Measurements from ENCODE around the gene KIF19.

KIF19 gene

GRCh38 chr17:74343526-74344284 is 17.7 kb downstream of the KIF19 start:
- no peaks in the 10 kb centered on the region for H3K4me1 ChIP-seq (ENCODE audit: control insufficient read depth, insufficient read depth, low read length)
- H3K9ac ChIP-seq (ENCODE audit: low read depth, low read length), result no peak overlapping the region
- H3K4me2 ChIP-seq (ENCODE audit: low read length), result no peak overlapping the region
- peaks cover 1% of the 10 kb centered on the region for H3K27me3 ChIP-seq (ENCODE audit: control insufficient read depth, insufficient read depth, low read length)
- no peaks in the 10 kb centered on the region for H3K9me3 ChIP-seq (replicated peaks; ENCODE audit: low read length)
- no peaks in the 10 kb centered on the region for H3K36me3 ChIP-seq (ENCODE audit: insufficient read depth, low read length)
- no peak overlapping the region for H3K4me3 ChIP-seq (ENCODE audit: low read length)

GRCh38 chr17:74344658-74345057 is 18.6 kb downstream of the KIF19 start:
- Histone ChIP-seq H3K36me3 (ENCODE audit: insufficient read depth, low read length) (no peaks in the 10 kb centered on the region), H3K9me3 (replicated peaks; ENCODE audit: low read length) (no peaks in the 10 kb centered on the region), H3K4me2 (ENCODE audit: low read length) (no peak overlapping the region), H3K9ac (ENCODE audit: low read depth, low read length) (no peak overlapping the region), H3K27me3 (ENCODE audit: control insufficient read depth, insufficient read depth, low read length) (peaks cover 2% of the 10 kb centered on the region), H3K4me3 (ENCODE audit: low read length) (no peak overlapping the region), H3K4me1 (ENCODE audit: control insufficient read depth, insufficient read depth, low read length) (no peaks in the 10 kb centered on the region)

GRCh38 chr17:74345433-74346241 is 19.6 kb downstream of the KIF19 start:
- peaks cover 2% of the 10 kb centered on the region for H3K27me3 ChIP-seq (ENCODE audit: control insufficient read depth, insufficient read depth, low read length)
- H3K9ac ChIP-seq (ENCODE audit: low read depth, low read length), result no peak overlapping the region
- H3K4me3 ChIP-seq (ENCODE audit: low read length), result no peak overlapping the region
- H3K36me3 ChIP-seq (ENCODE audit: insufficient read depth, low read length), result no peaks in the 10 kb centered on the region
- no peaks in the 10 kb centered on the region for H3K4me1 ChIP-seq (ENCODE audit: control insufficient read depth, insufficient read depth, low read length)
- H3K9me3 ChIP-seq (replicated peaks; ENCODE audit: low read length), result no peaks in the 10 kb centered on the region
- no peak overlapping the region for H3K4me2 ChIP-seq (ENCODE audit: low read length)

- Histone ChIP-seq H3K36me3 (ENCODE audit: insufficient read depth, low read length) (no peaks in the 10 kb centered on the region), H3K4me1 (ENCODE audit: control insufficient read depth, insufficient read depth, low read length) (no peaks in the 10 kb centered on the region), H3K4me2 (ENCODE audit: low read length) (no peak overlapping the region), H3K9me3 (replicated peaks; ENCODE audit: low read length) (no peaks in the 10 kb centered on the region), H3K27me3 (ENCODE audit: control insufficient read depth, insufficient read depth, low read length) (peaks cover 2% of the 10 kb centered on the region), H3K9ac (ENCODE audit: low read depth, low read length) (no peak overlapping the region), H3K4me3 (ENCODE audit: low read length) (no peak overlapping the region)
These were observed 21.6 kb downstream of the KIF19 start for GRCh38 chr17:74347646-74348045.

- H3K4me3 ChIP-seq (ENCODE audit: low read length), result no peak overlapping the region
- no peaks in the 10 kb centered on the region for H3K9me3 ChIP-seq (replicated peaks; ENCODE audit: low read length)
- H3K27me3 ChIP-seq (ENCODE audit: control insufficient read depth, insufficient read depth, low read length), result peaks cover 2% of the 10 kb centered on the region
- no peak overlapping the region for H3K4me2 ChIP-seq (ENCODE audit: low read length)
- no peaks in the 10 kb centered on the region for H3K4me1 ChIP-seq (ENCODE audit: control insufficient read depth, insufficient read depth, low read length)
- H3K36me3 ChIP-seq (ENCODE audit: insufficient read depth, low read length), result no peaks in the 10 kb centered on the region
- H3K9ac ChIP-seq (ENCODE audit: low read depth, low read length), result no peak overlapping the region
These were observed 23.1 kb downstream of the KIF19 start for GRCh38 chr17:74349120-74349519.

GRCh38 chr17:74350486-74350885 is 24.5 kb downstream of the KIF19 start:
- H3K4me3 ChIP-seq (ENCODE audit: low read length), result no peak overlapping the region
- H3K36me3 ChIP-seq (ENCODE audit: insufficient read depth, low read length), result no peaks in the 10 kb centered on the region
- no peaks in the 10 kb centered on the region for H3K4me1 ChIP-seq (ENCODE audit: control insufficient read depth, insufficient read depth, low read length)
- H3K9ac ChIP-seq (ENCODE audit: low read depth, low read length), result no peak overlapping the region
- H3K9me3 ChIP-seq (replicated peaks; ENCODE audit: low read length), result no peaks in the 10 kb centered on the region
- H3K27me3 ChIP-seq (ENCODE audit: control insufficient read depth, insufficient read depth, low read length), result peaks cover 2% of the 10 kb centered on the region
- no peak overlapping the region for H3K4me2 ChIP-seq (ENCODE audit: low read length)

- Histone ChIP-seq H3K4me2 (ENCODE audit: low read length) (no peak overlapping the region), H3K4me3 (ENCODE audit: low read length) (no peak overlapping the region), H3K4me1 (ENCODE audit: control insufficient read depth, insufficient read depth, low read length) (no peaks in the 10 kb centered on the region), H3K9me3 (replicated peaks; ENCODE audit: low read length) (no peaks in the 10 kb centered on the region), H3K36me3 (ENCODE audit: insufficient read depth, low read length) (no peaks in the 10 kb centered on the region), H3K27me3 (ENCODE audit: control insufficient read depth, insufficient read depth, low read length) (peaks cover 11% of the 10 kb centered on the region), H3K9ac (ENCODE audit: low read depth, low read length) (no peak overlapping the region)
These were observed 25.7 kb downstream of the KIF19 start for GRCh38 chr17:74351552-74352210.

- H3K4me1 ChIP-seq (ENCODE audit: control insufficient read depth, insufficient read depth, low read length), result no peaks in the 10 kb centered on the region
- no peak overlapping the region for H3K4me3 ChIP-seq (ENCODE audit: low read length)
- H3K4me2 ChIP-seq (ENCODE audit: low read length), result no peak overlapping the region
- H3K36me3 ChIP-seq (ENCODE audit: insufficient read depth, low read length), result no peaks in the 10 kb centered on the region
- H3K9me3 ChIP-seq (replicated peaks; ENCODE audit: low read length), result no peaks in the 10 kb centered on the region
- peaks cover 21% of the 10 kb centered on the region for H3K27me3 ChIP-seq (ENCODE audit: control insufficient read depth, insufficient read depth, low read length)
- H3K9ac ChIP-seq (ENCODE audit: low read depth, low read length), result no peak overlapping the region
These were observed 27.5 kb downstream of the KIF19 start for GRCh38 chr17:74353446-74354060.

- Histone ChIP-seq H3K9me3 (replicated peaks; ENCODE audit: low read length) (no peaks in the 10 kb centered on the region), H3K27me3 (ENCODE audit: control insufficient read depth, insufficient read depth, low read length) (peaks cover 19% of the 10 kb centered on the region), H3K4me1 (ENCODE audit: control insufficient read depth, insufficient read depth, low read length) (no peaks in the 10 kb centered on the region), H3K9ac (ENCODE audit: low read depth, low read length) (no peak overlapping the region), H3K4me3 (ENCODE audit: low read length) (no peak overlapping the region), H3K36me3 (ENCODE audit: insufficient read depth, low read length) (no peaks in the 10 kb centered on the region), H3K4me2 (ENCODE audit: low read length) (no peak overlapping the region)
These were observed 28.1 kb downstream of the KIF19 start for GRCh38 chr17:74354123-74354522.

GRCh38 chr17:74354561-74354960 is 28.5 kb downstream of the KIF19 start:
- H3K36me3 ChIP-seq (ENCODE audit: insufficient read depth, low read length), result no peaks in the 10 kb centered on the region
- no peak overlapping the region for H3K9ac ChIP-seq (ENCODE audit: low read depth, low read length)
- H3K4me1 ChIP-seq (ENCODE audit: control insufficient read depth, insufficient read depth, low read length), result no peaks in the 10 kb centered on the region
- H3K27me3 ChIP-seq (ENCODE audit: control insufficient read depth, insufficient read depth, low read length), result peaks cover 19% of the 10 kb centered on the region
- H3K4me3 ChIP-seq (ENCODE audit: low read length), result no peak overlapping the region
- no peaks in the 10 kb centered on the region for H3K9me3 ChIP-seq (replicated peaks; ENCODE audit: low read length)
- H3K4me2 ChIP-seq (ENCODE audit: low read length), result no peak overlapping the region

- Histone ChIP-seq H3K27me3 (ENCODE audit: control insufficient read depth, insufficient read depth, low read length) (peaks cover 19% of the 10 kb centered on the region), H3K36me3 (ENCODE audit: insufficient read depth, low read length) (no peaks in the 10 kb centered on the region), H3K4me1 (ENCODE audit: control insufficient read depth, insufficient read depth, low read length) (no peaks in the 10 kb centered on the region), H3K9ac (ENCODE audit: low read depth, low read length) (no peak overlapping the region), H3K4me2 (ENCODE audit: low read length) (no peak overlapping the region), H3K4me3 (ENCODE audit: low read length) (no peak overlapping the region), H3K9me3 (replicated peaks; ENCODE audit: low read length) (no peaks in the 10 kb centered on the region)
These were observed 29.0 kb downstream of the KIF19 start for GRCh38 chr17:74355065-74355464.

Data from skeletal muscle satellite cell (primary cell).